Caco-2 (cell line): ENCODE results near the gene UGT1A5. TPM values are rescaled to one million over a fixed set of nuclear protein-coding genes. Genes with fewer than 3 reads are reported as not detected.

Experiments
- BruUV-seq: library from RNA; stranded (reverse); fragments of 400-500 nt; replicated peaks from 2 replicates; lab custom pipeline; 2021; lab: Mats Ljungman, UMichigan
- CTCF ChIA-PET: fragments of 300-600 bp; sonication (Branson Sonifier 250); formaldehyde crosslinking; loops from one replicate; lab custom pipeline; 2022; ENCODE audit warnings: antibody characterized with exemption; lab: Charles Lee
- POLR2A ChIA-PET: fragments of 300-600 bp; sonication (Branson Sonifier 250); formaldehyde crosslinking; loops from one replicate; lab custom pipeline; 2022; ENCODE audit warnings: antibody characterized with exemption; lab: Charles Lee
- DNase-seq, 2 experiments: peaks; one replicate each; pipeline versions ENCODE4 v3.0.0 to v3.0.0-alpha.2; 2020 to 2022
- H3K27me3 ChIP-seq: replicated peaks from 2 replicates; pipeline ENCODE4 v1.6.0; 2011; ENCODE audit warnings: low read length; ENCODE audit not compliant: control insufficient read depth, insufficient read depth
- H3K36me3 ChIP-seq: 2 replicates; pipeline ENCODE4 v1.5.1; 2011; ENCODE audit warnings: low read length; ENCODE audit not compliant: control insufficient read depth, insufficient read depth
- H3K4me1 ChIP-seq: fragments of 250-450 bp; sonication (Bioruptor Pico); 2 replicates; pipeline ENCODE4 v1.5.1; 2020; ENCODE audit warnings: mild to moderate bottlenecking
- H3K4me3 ChIP-seq: 2 replicates; pipeline ENCODE4 v1.5.1; 2011; ENCODE audit warnings: low read depth, mild to moderate bottlenecking, control low read depth, low read length
- H3K9me3 ChIP-seq: fragments of 250-450 bp; sonication (Bioruptor Pico); 2 replicates; pipeline ENCODE4 v1.5.1; 2020; ENCODE audit warnings: mild to moderate bottlenecking, moderate library complexity
- H3K27ac Mint-ChIP-seq: one replicate; pipeline ENCODE4 v1.8.0; 2022; ENCODE audit warnings: mixed read lengths; ENCODE audit not compliant: unreplicated experiment
- H3K27me3 Mint-ChIP-seq: one replicate; pipeline ENCODE4 v1.8.0; 2022; ENCODE audit warnings: mixed read lengths; ENCODE audit not compliant: insufficient read depth, unreplicated experiment
- H3K36me3 Mint-ChIP-seq: one replicate; pipeline ENCODE4 v1.8.0; 2022; ENCODE audit warnings: mild to moderate bottlenecking, mixed read lengths; ENCODE audit not compliant: insufficient read depth, unreplicated experiment
- H3K4me1 Mint-ChIP-seq: one replicate; pipeline ENCODE4 v1.8.0; 2022; ENCODE audit warnings: low read depth, mixed read lengths; ENCODE audit not compliant: unreplicated experiment
- H3K4me3 Mint-ChIP-seq: one replicate; pipeline ENCODE4 v1.8.0; 2022; ENCODE audit warnings: mild to moderate bottlenecking, moderate library complexity, mixed read lengths; ENCODE audit not compliant: unreplicated experiment
- H3K9me3 Mint-ChIP-seq: one replicate; pipeline ENCODE4 v1.8.0; 2022; ENCODE audit warnings: mixed read lengths; ENCODE audit not compliant: unreplicated experiment
- CTCF ChIP-seq, 2 experiments: fragments of 200-600 bp in 1 of 2; IDR thresholded peaks; 1 replicate in 1 of 2; 2 replicates in 1 of 2; pipeline versions ENCODE4 v1.5.1 to v1.8.0; 2011 to 2022; ENCODE audit warnings: antibody characterized with exemption in 1 of 2, control low read depth in 1 of 2, inconsistent platforms in 1 of 2, low read depth in 1 of 2, low read length in 1 of 2, mild to moderate bottlenecking in 1 of 2, moderate library complexity in 1 of 2; ENCODE audit not compliant: insufficient read depth in 1 of 2, severe bottlenecking in 1 of 2, unreplicated experiment in 1 of 2
- intact Hi-C: fragments of 100-400 bp; cut with micrococcal nuclease; formaldehyde crosslinking; loops from one replicate; pipeline ENCODE4 v1.10.0; 2022; ENCODE audit not compliant: unreplicated experiment
- total RNA-seq: library from RNA; stranded (reverse); gene quantifications from 2 replicates; pipeline ENCODE4 v1.2.3, GENCODE V29; 2022

UGT1A5 gene
- total RNA-seq, 1 experiment from 2014 or later: 1.2 TPM

DNA sequence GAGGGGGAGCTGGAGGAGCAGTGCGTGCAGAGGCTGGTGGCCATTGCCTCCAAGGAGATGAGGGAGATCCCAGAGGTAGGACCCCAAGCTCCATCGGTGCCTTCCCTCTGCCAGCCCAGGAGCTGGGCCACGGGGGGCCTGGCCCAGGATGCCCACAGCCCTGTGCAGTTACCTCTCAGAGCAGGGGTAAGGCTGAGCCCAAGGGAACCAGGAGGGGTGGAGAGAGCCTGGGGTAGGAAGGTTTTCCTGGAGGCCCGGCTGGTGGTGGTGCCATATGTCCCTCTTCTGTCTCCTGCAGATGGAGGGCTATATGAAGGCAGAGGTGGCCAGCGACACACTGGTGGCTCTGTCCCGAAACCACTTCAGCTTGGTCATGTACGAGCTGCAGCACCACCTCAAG lies 76.8 kb downstream of the UGT1A5 start:
- intact Hi-C loops: no loop called here
- H3K27ac Mint-ChIP-seq: no peak overlapping the region
- no peaks in the 10 kb centered on the region for H3K4me1 Mint-ChIP-seq
- TF ChIP-seq CTCF (IDR thresholded peaks at IDR 0.05; ENCODE audit: insufficient read depth in 1 of 2, low read depth in 1 of 2, low read length in 1 of 2, severe bottlenecking in 1 of 2, unreplicated experiment in 1 of 2): no peak
- Histone ChIP-seq H3K36me3 (no peaks in the 10 kb centered on the region), H3K4me1 (no peaks in the 10 kb centered on the region), H3K4me3 (no peak overlapping the region), H3K27me3 (no peaks in the 10 kb centered on the region), H3K9me3 (no peaks in the 10 kb centered on the region)
- ChIA-PET POLR2A (no interaction called here), CTCF (no interaction called here)
- DNase-seq: no peak
- no peaks in the 10 kb centered on the region for H3K36me3 Mint-ChIP-seq
- H3K4me3 Mint-ChIP-seq: no peak overlapping the region
- no peaks in the 10 kb centered on the region for H3K9me3 Mint-ChIP-seq
- no TSS peak for BruUV-seq
- no peaks in the 10 kb centered on the region for H3K27me3 Mint-ChIP-seq

GRCh38 chr2:233791151-233791882 lies 78.6 kb downstream of the UGT1A5 start:
- intact Hi-C loops: no loop called here
- Mint-ChIP-seq H3K27me3 (no peaks in the 10 kb centered on the region), H3K27ac (no peak overlapping the region), H3K9me3 (no peaks in the 10 kb centered on the region), H3K36me3 (no peaks in the 10 kb centered on the region), H3K4me3 (no peak overlapping the region), H3K4me1 (no peaks in the 10 kb centered on the region)
- no peak for DNase-seq
- Histone ChIP-seq H3K36me3 (no peaks in the 10 kb centered on the region), H3K4me3 (no peak overlapping the region), H3K9me3 (no peaks in the 10 kb centered on the region), H3K27me3 (no peaks in the 10 kb centered on the region), H3K4me1 (no peaks in the 10 kb centered on the region)
- POLR2A ChIA-PET: no interaction called here
- no peak for TF ChIP-seq CTCF (IDR thresholded peaks at IDR 0.05; ENCODE audit: insufficient read depth in 1 of 2, low read depth in 1 of 2, low read length in 1 of 2, severe bottlenecking in 1 of 2, unreplicated experiment in 1 of 2)
- BruUV-seq: no TSS peak
- CTCF ChIA-PET: no interaction called here

DNA sequence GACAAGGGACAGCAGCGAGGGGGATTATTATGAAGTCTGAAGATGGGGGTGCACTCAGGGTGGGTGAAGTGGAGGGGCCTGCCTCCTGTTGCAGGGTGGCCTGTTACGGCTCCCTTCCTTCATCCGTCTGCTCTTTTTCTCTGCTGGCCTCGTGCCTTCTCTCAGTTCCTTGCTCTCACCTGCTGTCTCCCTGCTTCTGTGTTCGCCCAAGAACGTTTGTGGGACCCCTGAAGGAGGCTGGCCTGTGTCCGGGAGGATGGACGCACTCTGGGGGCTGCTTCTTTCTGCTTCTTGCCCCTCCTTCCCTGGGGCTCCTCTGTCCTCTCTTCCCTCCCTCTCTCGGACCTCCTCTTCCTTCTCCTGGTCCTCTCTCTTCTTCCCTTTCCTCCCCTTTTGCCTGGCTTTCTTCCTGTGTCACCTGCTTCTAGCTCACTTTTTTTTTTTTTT lies 79.2 kb downstream of the UGT1A5 start:
- H3K4me3 Mint-ChIP-seq: no peak overlapping the region
- no peaks in the 10 kb centered on the region for H3K27me3 ChIP-seq
- TF ChIP-seq CTCF (IDR thresholded peaks at IDR 0.05; ENCODE audit: insufficient read depth in 1 of 2, low read depth in 1 of 2, low read length in 1 of 2, severe bottlenecking in 1 of 2, unreplicated experiment in 1 of 2): no peak
- H3K27me3 Mint-ChIP-seq: no peaks in the 10 kb centered on the region
- no peaks in the 10 kb centered on the region for H3K9me3 ChIP-seq
- intact Hi-C loops: no loop called here
- no peaks in the 10 kb centered on the region for H3K4me1 ChIP-seq
- POLR2A ChIA-PET: no interaction called here
- H3K9me3 Mint-ChIP-seq: no peaks in the 10 kb centered on the region
- no TSS peak for BruUV-seq
- no peak overlapping the region for H3K27ac Mint-ChIP-seq
- CTCF ChIA-PET: interaction anchor here (0.7 kb wide), 1 partner anchor 137 kb away, joined by 3 read pairs; no protein-coding TSS in a partner anchor
- H3K36me3 Mint-ChIP-seq: no peaks in the 10 kb centered on the region
- DNase-seq: no peak
- H3K4me3 ChIP-seq: no peak overlapping the region
- no peaks in the 10 kb centered on the region for H3K36me3 ChIP-seq
- H3K4me1 Mint-ChIP-seq: no peaks in the 10 kb centered on the region
